Measurements from ENCODE around the gene PLA2G2C.
"Not testable (repeated sequence)": the region's sequence is repeated elsewhere in the genome, so short reads cannot be mapped to it uniquely, and the experiment has no call there.

PLA2G2C gene

DNA sequence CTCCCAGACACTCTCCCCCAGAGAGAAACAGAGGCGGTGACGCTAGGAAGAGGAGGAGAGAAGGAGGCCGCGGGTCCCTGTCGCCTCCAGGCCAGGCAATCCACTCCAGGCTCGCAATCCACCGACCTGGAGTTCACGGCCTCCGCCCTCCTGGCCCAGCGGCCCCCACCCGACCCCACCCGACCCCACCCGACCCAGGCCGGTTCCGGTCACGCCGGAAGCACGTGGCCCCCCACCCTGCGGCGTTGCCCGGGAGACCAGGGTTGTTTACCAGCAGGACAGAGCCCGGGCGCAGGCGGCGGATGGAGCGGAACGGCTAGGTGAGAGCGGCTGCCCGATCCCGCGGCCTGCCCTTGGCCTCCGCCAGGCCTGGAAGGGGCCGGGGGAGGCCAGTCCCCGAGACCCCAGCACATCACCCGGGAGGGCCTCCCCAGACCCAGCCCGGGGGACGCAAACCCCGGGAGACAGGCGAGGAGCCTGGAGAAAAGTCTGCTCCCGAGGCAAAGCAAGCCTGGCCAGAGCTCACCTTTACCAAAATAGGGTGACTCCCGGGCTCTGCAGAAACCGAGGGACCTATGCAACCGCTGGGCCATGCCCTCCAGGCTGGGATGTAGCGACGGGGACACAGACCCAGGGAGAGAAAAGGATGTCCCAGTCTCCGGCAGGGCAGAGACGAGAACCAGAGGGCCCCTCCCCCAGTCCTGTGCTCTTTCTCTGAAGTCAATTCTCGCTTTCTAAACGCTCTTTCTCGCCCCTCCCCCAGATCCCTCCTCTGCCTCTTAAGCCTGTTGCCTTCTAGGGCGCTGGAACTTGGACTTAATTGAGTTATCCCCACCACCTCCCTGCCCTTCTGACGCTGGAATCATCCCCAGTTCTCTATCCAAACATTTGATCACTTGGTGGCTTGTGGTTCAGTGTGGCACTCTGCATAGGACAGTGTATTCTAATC lies at the start of gene PLA2G2C, which contains the start of gene UBXN10:
Gene PLA2G2C (minus strand): TSS at position 685 of the 949 bp plus-strand sequence. CDS start 9,155 bp downstream, outside the sequence.
Gene UBXN10 (plus strand): TSS at position 263 of the 949 bp plus-strand sequence. CDS start 4,466 bp downstream, outside the sequence.
- DNase-seq, result no peak

- DNase-seq, result no peak
These were observed 48.6 kb upstream of the PLA2G2C start for GRCh38 chr1:20234788-20235535.

- no peak for DNase-seq
These were observed 47.5 kb upstream of the PLA2G2C start for GRCh38 chr1:20233866-20234265.

GRCh38 chr1:20233394-20233793 lies 47.1 kb upstream of the PLA2G2C start:
- DNase-seq, result no peak

- not testable (repeated sequence) for DNase-seq
These were observed 46.2 kb upstream of the PLA2G2C start for GRCh38 chr1:20232564-20232963.

DNA sequence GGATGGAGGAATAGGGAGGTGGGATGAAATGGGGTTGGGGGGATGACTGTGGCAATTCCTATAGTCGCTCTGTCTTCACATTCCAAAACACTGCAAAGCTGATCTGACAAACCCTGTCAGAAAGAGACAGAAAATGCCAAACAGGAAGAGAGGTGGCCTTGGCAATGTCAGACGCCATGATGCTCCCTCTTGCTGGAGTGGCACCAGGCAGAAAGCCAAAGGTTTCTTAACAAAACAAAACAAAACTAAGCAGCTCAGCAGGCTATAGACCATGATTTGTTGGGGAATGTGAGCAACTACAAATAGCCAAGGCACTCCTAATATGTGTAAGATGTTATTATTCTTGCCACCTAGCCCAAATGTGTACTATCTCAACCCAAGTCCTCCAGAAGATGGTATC lies 42.9 kb upstream of the PLA2G2C start:
- no peak for DNase-seq

DNA sequence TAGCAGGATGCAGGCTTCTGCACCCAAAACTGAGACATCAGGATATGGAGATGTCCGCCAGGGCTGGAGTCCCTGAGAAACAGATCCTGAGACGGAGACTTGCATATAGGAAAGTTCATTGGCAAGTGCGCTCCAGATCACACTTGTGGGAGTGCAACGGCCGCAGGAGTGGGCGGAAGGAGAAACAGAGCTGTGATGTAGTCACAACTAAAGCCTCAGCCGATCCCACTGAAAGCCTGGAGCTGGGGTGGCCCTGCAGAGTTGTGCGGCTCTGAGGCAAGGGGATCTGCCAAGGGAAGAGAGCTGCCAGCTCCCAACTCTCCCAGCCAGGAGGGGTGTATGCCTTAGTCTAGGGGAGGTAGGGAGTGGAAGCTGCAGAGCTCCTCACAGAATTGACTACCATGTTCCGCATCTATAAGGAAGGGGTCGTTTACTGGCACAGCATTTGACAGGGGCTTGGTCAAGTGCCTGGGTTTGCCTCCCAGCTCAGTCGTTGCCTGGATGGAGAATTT lies 42.1 kb upstream of the PLA2G2C start:
- no peak for DNase-seq

- DNase-seq, result no peak
These were observed 41.4 kb upstream of the PLA2G2C start for GRCh38 chr1:20227704-20228103.

- DNase-seq, result no peak
These were observed 38.2 kb upstream of the PLA2G2C start for GRCh38 chr1:20224546-20224945.

- DNase-seq, result no peak
These were observed 37.5 kb upstream of the PLA2G2C start for GRCh38 chr1:20223551-20224419.

GRCh38 chr1:20223106-20223505 lies 36.8 kb upstream of the PLA2G2C start:
- DNase-seq, result no peak

DNA sequence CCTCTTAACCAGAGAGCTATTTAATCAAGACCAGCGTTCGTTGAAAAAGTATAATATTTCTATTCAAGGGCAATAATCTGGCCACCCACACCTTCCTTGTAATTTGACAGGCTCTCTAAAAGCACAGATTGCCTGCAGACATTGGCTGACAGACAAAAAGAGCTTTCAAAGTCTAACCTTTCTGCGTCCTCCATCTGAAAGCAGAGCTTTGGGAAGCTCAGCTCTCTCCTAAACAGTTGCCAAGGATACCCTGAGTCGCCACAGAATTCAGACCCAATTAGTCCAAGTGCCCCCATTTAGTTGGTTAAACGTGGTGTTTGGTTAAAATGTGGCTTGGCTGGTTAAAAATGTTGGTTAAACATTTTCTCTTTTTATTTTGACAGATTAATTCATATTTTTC lies 33.7 kb upstream of the PLA2G2C start:
- DNase-seq, result no peak

GRCh38 chr1:20219053-20219452 lies 32.7 kb upstream of the PLA2G2C start:
- not testable (repeated sequence) for DNase-seq

DNA sequence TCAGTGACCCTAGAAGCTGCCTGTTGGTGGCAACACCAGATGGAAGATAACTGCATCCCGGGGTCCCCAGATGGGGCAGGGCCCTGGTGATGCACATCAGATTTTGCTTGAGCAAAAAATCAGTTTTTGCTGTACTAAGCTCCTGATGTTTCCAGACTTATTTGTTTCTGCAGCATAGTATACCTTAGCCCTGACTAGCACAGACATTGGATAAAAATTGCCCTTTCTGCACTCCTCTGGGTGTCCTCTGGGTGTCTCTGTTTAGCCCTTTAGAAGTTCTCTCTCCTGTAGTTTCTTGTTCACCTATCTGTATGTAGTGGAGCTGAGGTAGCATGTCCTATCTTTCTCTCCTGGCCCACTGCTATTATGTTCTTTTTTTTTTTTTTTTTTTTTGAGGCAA lies 30.3 kb upstream of the PLA2G2C start:
- DNase-seq, result no peak

- DNase-seq, result no peak
These were observed 29.4 kb upstream of the PLA2G2C start for GRCh38 chr1:20215716-20216115.

DNA sequence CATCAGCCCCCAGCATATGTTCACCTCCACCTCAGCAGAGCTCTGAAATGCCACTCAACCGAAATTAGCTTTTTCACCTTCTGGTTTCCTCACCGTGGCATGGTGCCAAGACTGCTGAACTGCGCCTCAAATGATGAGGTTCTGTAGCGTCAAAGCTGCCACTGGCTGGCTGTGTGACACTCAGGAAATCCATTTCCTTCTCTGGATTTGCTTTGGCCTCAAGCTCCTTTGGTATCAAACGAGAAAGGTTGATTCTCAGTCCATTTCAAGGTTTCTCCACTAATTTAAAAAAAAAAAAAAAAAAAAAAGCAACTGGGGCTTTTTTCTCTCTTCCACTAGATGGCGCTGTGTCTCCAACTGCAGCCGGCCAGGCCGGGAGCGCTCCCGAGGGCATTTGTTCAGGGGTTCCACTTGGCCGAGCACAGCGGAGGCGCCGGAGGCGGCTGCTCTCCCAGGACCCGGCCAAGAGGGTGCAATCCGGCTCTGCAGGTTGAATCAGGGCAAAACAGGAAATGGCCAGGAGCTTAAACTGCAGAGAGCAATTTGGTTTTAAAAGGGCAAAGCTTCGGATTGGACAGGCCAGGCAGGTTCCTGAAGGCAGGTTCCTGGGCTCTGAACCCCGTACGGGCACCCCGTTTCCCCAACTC lies 26.5 kb upstream of the PLA2G2C start:
- peak; percentile 39 for DNase-seq

DNA sequence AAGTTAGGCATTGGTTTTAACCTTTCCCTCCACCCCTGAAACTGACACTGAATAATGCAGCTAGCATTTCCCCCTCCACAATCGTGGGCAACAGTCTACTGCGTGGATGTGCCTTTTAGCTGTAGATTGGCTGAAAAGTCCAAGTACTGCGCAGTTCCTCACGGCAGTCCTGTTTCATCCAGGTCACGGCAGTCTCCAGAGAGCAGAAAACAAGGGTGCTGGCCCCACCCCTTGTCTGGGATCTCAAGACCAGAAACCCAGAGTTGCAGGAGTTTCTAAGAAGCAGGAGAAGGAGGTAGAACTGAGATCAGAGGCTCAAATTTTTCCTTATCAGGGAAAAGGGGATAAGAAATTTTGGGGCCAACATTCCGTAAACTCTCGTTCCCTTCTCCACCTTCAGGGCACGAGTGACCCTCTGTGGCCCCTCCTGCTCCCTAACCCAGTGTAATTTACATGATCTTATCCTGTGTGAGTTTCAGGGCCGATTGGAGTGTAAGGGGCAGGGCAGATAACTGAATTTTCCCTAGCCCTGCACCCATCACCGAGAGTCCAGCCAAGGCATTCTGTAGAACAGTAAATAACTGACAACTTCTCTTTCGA lies 25.9 kb upstream of the PLA2G2C start:
- DNase-seq, result no peak

DNA sequence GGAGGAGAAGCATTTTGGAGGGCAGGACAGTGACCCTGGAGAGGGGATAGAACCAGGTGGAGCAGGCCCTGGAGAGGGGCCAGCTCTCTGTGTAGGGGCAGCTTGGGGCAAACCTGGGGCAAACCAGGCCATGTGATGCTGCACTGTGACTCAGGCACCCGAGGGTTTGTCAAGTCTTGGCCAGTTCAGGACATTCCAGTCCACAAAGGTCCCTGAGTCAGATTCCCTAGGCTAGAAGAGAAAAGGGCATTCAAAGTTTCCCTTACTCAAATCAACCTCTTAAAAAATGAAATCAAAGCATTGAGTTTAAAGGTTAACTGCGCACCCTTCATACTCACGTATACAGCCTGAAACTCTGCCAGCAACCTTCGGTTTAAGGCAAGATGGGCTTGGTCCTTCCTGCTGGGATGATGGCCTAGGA lies 25.2 kb upstream of the PLA2G2C start:
- no peak for DNase-seq

- no peak for DNase-seq
These were observed 24.6 kb upstream of the PLA2G2C start for GRCh38 chr1:20210736-20211460.

DNA sequence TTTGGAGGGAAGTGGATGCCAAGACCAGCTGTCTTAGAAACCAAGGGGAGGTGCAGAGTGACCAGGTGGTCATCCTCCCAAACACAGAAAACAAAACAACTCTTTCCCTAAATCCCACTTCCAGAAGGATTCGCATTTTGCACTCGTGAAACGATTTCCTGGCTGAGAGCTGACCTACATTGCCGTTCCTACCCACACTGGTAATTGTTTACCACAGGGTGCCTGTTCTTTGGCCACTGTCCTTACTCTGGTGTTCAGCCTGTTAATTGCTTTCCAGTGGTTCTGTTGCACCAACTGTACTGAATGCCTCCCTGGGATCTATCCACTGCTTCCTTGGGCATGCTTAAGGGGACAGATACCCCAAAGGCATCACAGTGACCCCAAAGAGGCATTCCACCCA lies 23.2 kb upstream of the PLA2G2C start:
- DNase-seq, result no peak

DNA sequence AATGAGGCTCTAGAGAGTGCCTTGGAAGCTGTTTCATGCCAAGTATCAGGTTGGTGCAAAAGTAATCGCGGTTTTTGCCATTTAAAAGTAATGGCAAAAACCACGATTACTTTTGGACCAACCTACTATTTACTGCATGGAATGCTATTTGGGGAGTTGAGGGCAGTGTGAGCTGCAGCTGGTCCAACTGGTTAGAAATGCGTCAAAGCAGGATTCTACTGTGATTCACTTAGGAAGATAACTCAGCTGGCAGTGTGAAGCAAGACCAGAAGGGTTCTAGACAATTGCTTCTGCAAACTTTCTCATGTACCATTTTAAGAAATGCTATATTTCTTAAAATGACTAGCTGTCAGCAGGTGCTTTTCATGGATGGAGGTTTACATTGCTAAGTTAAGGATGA lies 21.2 kb upstream of the PLA2G2C start:
- DNase-seq, result no peak

All from T1000 (cell line).